Measurements from ENCODE around the gene RGS4. TPM values are rescaled to one million over a fixed set of nuclear protein-coding genes. Genes with fewer than 3 reads are reported as not detected.

Gene RGS4
- total RNA-seq, 3 donors from 2014 or later: 2.0 to 6.7 TPM; not detected in 1

- TF ChIP-seq, protein P1, sequence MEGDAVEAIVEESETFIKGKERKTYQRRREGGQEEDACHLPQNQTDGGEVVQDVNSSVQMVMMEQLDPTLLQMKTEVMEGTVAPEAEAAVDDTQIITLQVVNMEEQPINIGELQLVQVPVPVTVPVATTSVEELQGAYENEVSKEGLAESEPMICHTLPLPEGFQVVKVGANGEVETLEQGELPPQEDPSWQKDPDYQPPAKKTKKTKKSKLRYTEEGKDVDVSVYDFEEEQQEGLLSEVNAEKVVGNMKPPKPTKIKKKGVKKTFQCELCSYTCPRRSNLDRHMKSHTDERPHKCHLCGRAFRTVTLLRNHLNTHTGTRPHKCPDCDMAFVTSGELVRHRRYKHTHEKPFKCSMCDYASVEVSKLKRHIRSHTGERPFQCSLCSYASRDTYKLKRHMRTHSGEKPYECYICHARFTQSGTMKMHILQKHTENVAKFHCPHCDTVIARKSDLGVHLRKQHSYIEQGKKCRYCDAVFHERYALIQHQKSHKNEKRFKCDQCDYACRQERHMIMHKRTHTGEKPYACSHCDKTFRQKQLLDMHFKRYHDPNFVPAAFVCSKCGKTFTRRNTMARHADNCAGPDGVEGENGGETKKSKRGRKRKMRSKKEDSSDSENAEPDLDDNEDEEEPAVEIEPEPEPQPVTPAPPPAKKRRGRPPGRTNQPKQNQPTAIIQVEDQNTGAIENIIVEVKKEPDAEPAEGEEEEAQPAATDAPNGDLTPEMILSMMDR (IDR thresholded peaks at IDR 0.05): no peak
- TF ChIP-seq POLR2AphosphoS5 (IDR thresholded peaks at IDR 0.05) (no peak), POLR2A (IDR thresholded peaks at IDR 0.05) (no peak)
- DNase-seq (ENCODE audit: low spot score in 2 of 2): no peak
- Histone ChIP-seq H3K36me3 (no peaks in the 10 kb centered on the region), H3K4me3 (no peak overlapping the region), H3K9me3 (no peaks in the 10 kb centered on the region), H3K4me1 (no peaks in the 10 kb centered on the region), H3K27ac (no peak overlapping the region), H3K27me3 (no peaks in the 10 kb centered on the region)
- intact Hi-C loops (cut with DNase I; ENCODE audit: low total_unique reads): no loop called here
Observed at GRCh38 chr1:163066168-163066567, 3.0 kb upstream of the RGS4 start.

- Histone ChIP-seq H3K36me3 (no peaks in the 10 kb centered on the region), H3K27ac (no peak overlapping the region), H3K9me3 (no peaks in the 10 kb centered on the region), H3K27me3 (no peaks in the 10 kb centered on the region), H3K4me1 (no peaks in the 10 kb centered on the region), H3K4me3 (no peak overlapping the region)
- TF ChIP-seq POLR2AphosphoS5 (IDR thresholded peaks at IDR 0.05): no peak
- TF ChIP-seq, protein P1 (IDR thresholded peaks at IDR 0.05): no peak
- DNase-seq (ENCODE audit: low spot score in 2 of 2): no peak
- intact Hi-C loops (cut with DNase I; ENCODE audit: low total_unique reads): no loop called here
Observed at GRCh38 chr1:163066686-163067085, 2.5 kb upstream of the RGS4 start.

- intact Hi-C loops (cut with DNase I; ENCODE audit: low total_unique reads): no loop called here
- Histone ChIP-seq H3K27me3 (no peaks in the 10 kb centered on the region), H3K36me3 (no peaks in the 10 kb centered on the region), H3K27ac (no peak overlapping the region), H3K4me1 (no peaks in the 10 kb centered on the region), H3K4me3 (peak overlapping the region; percentile 7 to 45 (median 33)), H3K9me3 (no peaks in the 10 kb centered on the region)
- TF ChIP-seq, protein P1 (IDR thresholded peaks at IDR 0.05): no peak
- TF ChIP-seq POLR2AphosphoS5 (IDR thresholded peaks at IDR 0.05) (no peak), POLR2A (IDR thresholded peaks at IDR 0.05) (no peak)
- DNase-seq (ENCODE audit: low spot score in 2 of 2): no peak
Observed at GRCh38 chr1:163068716-163069115, 445 bp upstream of the RGS4 start.

DNA sequence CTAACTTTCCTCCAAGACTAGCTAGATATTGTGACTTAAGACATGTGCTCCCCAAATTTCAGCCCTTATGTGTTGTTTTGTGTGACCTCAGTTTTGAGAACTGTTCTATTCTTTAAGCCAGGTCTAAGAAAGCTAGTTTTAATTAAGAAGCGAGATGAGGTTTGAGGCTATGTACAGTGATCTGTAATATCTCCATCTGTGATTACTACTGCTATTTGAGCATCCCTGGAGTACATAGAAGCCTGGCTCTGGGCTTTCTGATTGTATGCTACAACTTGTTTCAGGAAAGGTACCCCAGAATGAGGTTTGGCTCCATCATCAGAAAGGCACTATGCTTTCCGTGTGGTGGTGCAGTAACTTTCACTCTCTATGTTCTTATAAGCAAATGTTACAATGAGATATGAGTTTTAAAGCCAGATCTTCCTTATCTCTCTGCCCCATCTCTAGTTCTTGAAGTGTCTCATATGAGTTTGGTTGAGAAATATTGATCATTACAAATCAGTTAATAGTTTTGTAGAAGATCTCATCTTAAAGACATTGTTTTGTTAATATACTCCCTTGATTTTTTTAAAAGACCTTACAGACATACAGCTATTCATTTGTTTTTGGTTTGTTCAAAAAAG, 605 bp downstream of the RGS4 start:
- TF ChIP-seq, protein P1 (IDR thresholded peaks at IDR 0.05): no peak
- TF ChIP-seq POLR2AphosphoS5 (IDR thresholded peaks at IDR 0.05) (no peak), POLR2A (IDR thresholded peaks at IDR 0.05) (no peak)
- Histone ChIP-seq H3K27ac (no peak overlapping the region), H3K27me3 (no peaks in the 10 kb centered on the region), H3K9me3 (no peaks in the 10 kb centered on the region), H3K4me1 (no peaks in the 10 kb centered on the region), H3K36me3 (no peaks in the 10 kb centered on the region), H3K4me3 (peak overlapping the region; percentile 7 to 45 (median 33))
- intact Hi-C loops (cut with DNase I; ENCODE audit: low total_unique reads): no loop called here
- no peak for DNase-seq (ENCODE audit: low spot score in 2 of 2)

DNA sequence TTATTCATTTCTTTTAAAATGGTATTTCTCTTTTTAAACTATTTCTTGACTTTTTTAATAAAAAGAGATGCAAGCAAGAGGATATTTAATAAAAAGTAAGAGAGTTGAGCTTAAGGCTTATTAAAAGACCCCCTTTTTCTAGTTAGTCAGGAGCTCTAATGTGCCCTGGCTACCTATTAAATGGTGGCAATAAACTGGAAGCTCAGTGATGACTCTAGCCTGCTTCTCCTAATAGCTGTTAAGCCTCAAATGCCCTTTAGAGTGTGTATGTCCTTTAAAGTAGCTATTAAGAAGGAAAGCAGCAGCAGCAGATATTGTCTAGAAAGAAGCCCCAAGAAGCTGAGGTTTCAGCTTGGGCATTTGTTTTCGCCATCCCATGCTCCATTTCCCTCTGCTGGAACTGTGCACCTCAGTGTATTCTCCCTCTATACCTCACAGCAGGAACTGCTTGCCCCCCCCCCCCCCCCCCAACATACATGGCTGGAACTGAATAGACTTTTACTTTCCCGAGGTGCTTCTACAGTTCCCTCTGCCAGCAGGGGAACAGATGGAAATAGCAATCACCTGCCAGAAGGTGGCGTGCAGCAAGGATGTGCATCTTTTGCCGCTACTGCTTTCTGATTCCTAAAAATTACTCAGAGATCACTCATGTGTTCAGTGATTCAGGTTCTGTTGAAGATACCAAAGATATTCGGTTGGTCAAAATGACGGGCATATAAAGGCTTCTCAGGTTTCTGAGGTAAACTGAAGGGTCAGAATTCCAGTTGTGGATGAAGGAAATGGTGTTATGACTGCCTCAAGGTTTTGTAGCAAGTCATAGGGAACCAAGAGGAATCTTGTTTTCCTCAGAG, 2.5 kb downstream of the RGS4 start:
- no peaks in the 10 kb centered on the region for H3K9me3 ChIP-seq
- no peak overlapping the region for H3K27ac ChIP-seq
- H3K36me3 ChIP-seq: no peaks in the 10 kb centered on the region
- TF ChIP-seq POLR2AphosphoS5 (IDR thresholded peaks at IDR 0.05): no peak
- TF ChIP-seq, protein P1 (IDR thresholded peaks at IDR 0.05): peak in 2 of 3 donors; percentile 30 to 66
- no peaks in the 10 kb centered on the region for H3K27me3 ChIP-seq
- intact Hi-C loops (cut with DNase I; ENCODE audit: low total_unique reads): no loop called here
- H3K4me1 ChIP-seq: no peaks in the 10 kb centered on the region
- no peak for DNase-seq (ENCODE audit: low spot score in 2 of 2)
- H3K4me3 ChIP-seq: peak overlapping the region in 1 of 3 donors; percentile 19
